ENCODE measurements around the gene NUDT14.

NUDT14 gene

DNA sequence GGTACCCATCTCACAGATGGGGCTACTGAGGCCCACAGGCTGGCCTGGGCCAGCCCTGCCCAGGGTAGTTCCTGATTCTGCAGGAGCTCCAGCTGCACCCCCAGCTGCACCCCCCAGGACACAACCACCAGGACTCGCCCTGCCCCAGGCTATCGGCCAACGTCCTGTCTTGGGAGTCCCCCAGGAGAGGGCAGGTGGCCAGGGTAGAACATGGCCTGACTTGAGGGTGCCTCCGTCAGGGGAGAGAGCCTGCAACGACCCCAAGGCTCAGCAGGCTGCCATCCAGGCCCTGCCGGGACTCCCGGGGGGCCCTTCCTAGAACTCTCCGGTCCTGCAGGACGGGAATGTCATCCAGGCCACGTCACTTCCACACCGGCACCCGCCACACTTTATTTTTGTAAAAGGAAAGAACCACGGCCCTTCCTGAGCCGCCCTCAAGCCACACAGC, 28.3 kb downstream of the NUDT14 start:
- Histone ChIP-seq H3K27ac (ENCODE audit: low read length) (no peak overlapping the region), H3K4me1 (ENCODE audit: low read length) (no peaks in the 10 kb centered on the region)

GRCh38 chr14:105151838-105152793, 29.0 kb downstream of the NUDT14 start:
- Histone ChIP-seq H3K4me2 (ENCODE audit: low read length) (no peak overlapping the region), H3K9me3 (ENCODE audit: insufficient read depth, low read length) (no peaks in the 10 kb centered on the region), H3K27me3 (ENCODE audit: low read depth, low read length) (no peaks in the 10 kb centered on the region), H3K36me3 (replicated peaks; ENCODE audit: low read depth, low read length) (no peaks in the 10 kb centered on the region), H3K4me3 (ENCODE audit: low read length) (no peak overlapping the region), H3K4me1 (ENCODE audit: low read length) (no peaks in the 10 kb centered on the region), H3K9ac (ENCODE audit: low read length) (no peak overlapping the region), H3K79me2 (ENCODE audit: low read length) (no peaks in the 10 kb centered on the region), H2AFZ (ENCODE audit: low read depth, low read length) (no peak overlapping the region), H3K27ac (ENCODE audit: low read length) (no peak overlapping the region), H4K20me1 (ENCODE audit: insufficient read depth, low read length) (no peaks in the 10 kb centered on the region)
- TF ChIP-seq EZH2phosphoT487 (IDR thresholded peaks at IDR 0.05; ENCODE audit: low read depth), result no peak
- no peak for TF ChIP-seq CTCF (IDR thresholded peaks at IDR 0.05; ENCODE audit: low read depth, low read length)

More for the DNA sequence above, 28.3 kb downstream of the NUDT14 start:
- no peaks in the 10 kb centered on the region for H3K27me3 ChIP-seq (ENCODE audit: low read depth, low read length)
- no peak overlapping the region for H3K4me3 ChIP-seq (ENCODE audit: low read length)
- no peaks in the 10 kb centered on the region for H3K9me3 ChIP-seq (ENCODE audit: insufficient read depth, low read length)
- no peak overlapping the region for H3K4me2 ChIP-seq (ENCODE audit: low read length)
- no peak for TF ChIP-seq EZH2phosphoT487 (IDR thresholded peaks at IDR 0.05; ENCODE audit: low read depth)
- TF ChIP-seq CTCF (IDR thresholded peaks at IDR 0.05; ENCODE audit: low read depth, low read length), result no peak
- H2AFZ ChIP-seq (ENCODE audit: low read depth, low read length), result no peak overlapping the region
- H3K9ac ChIP-seq (ENCODE audit: low read length), result no peak overlapping the region
- H4K20me1 ChIP-seq (ENCODE audit: insufficient read depth, low read length), result no peaks in the 10 kb centered on the region
- H3K79me2 ChIP-seq (ENCODE audit: low read length), result no peaks in the 10 kb centered on the region
- H3K36me3 ChIP-seq (replicated peaks; ENCODE audit: low read depth, low read length), result no peaks in the 10 kb centered on the region

GRCh38 chr14:105151084-105151837, 29.9 kb downstream of the NUDT14 start:
- no peaks in the 10 kb centered on the region for H3K4me1 ChIP-seq (ENCODE audit: low read length)
- no peak overlapping the region for H3K4me3 ChIP-seq (ENCODE audit: low read length)
- H3K9me3 ChIP-seq (ENCODE audit: insufficient read depth, low read length), result no peaks in the 10 kb centered on the region
- no peak overlapping the region for H3K4me2 ChIP-seq (ENCODE audit: low read length)
- no peaks in the 10 kb centered on the region for H4K20me1 ChIP-seq (ENCODE audit: insufficient read depth, low read length)
- H3K27ac ChIP-seq (ENCODE audit: low read length), result no peak overlapping the region
- H3K9ac ChIP-seq (ENCODE audit: low read length), result no peak overlapping the region
- no peak overlapping the region for H2AFZ ChIP-seq (ENCODE audit: low read depth, low read length)
- TF ChIP-seq EZH2phosphoT487 (IDR thresholded peaks at IDR 0.05; ENCODE audit: low read depth), result no peak
- TF ChIP-seq CTCF (IDR thresholded peaks at IDR 0.05; ENCODE audit: low read depth, low read length), result no peak
- H3K79me2 ChIP-seq (ENCODE audit: low read length), result no peaks in the 10 kb centered on the region
- no peaks in the 10 kb centered on the region for H3K27me3 ChIP-seq (ENCODE audit: low read depth, low read length)
- H3K36me3 ChIP-seq (replicated peaks; ENCODE audit: low read depth, low read length), result no peaks in the 10 kb centered on the region

All from OCI-LY3 (cell line).